ENCODE data around the gene IFNA10.
"Not testable (repeated sequence)": the region's sequence is repeated elsewhere in the genome, so short reads cannot be mapped to it uniquely, and the experiment has no call there.

IFNA10 gene

GRCh38 chr9:21235468-21236359 is 28.8 kb upstream of the IFNA10 start:
- DNase-seq (ENCODE audit: extremely low read depth, low read depth), result not testable (repeated sequence)

GRCh38 chr9:21234153-21234687 is 27.3 kb upstream of the IFNA10 start:
- no peak for TF ChIP-seq CTCF (IDR thresholded peaks at IDR 0.05; ENCODE audit: low read depth, low read length)
- DNase-seq (ENCODE audit: extremely low read depth, low read depth), result no peak

More at GRCh38 chr9:21235468-21236359, 28.8 kb upstream of the IFNA10 start:
- TF ChIP-seq CTCF (IDR thresholded peaks at IDR 0.05; ENCODE audit: low read depth, low read length), result peak; percentile 53

- TF ChIP-seq CTCF (IDR thresholded peaks at IDR 0.05; ENCODE audit: low read depth, low read length), result no peak
- DNase-seq (ENCODE audit: extremely low read depth, low read depth), result no peak
These were observed 26.3 kb upstream of the IFNA10 start for GRCh38 chr9:21233258-21233657.

- no peak for DNase-seq (ENCODE audit: extremely low read depth, low read depth)
- TF ChIP-seq CTCF (IDR thresholded peaks at IDR 0.05; ENCODE audit: low read depth, low read length), result no peak
These were observed 21.2 kb upstream of the IFNA10 start, which contains the start of gene IFNA17 for GRCh38 chr9:21228122-21228521. Gene IFNA17, minus strand, starts transcription at chr9:21228222. Its CDS starts 49 bp downstream, at chr9:21228173.

- DNase-seq (ENCODE audit: extremely low read depth, low read depth), result not testable (repeated sequence)
These were observed 10.3 kb upstream of the IFNA10 start, which contains the start of gene IFNA16 for GRCh38 chr9:21217211-21217610. Gene IFNA16, minus strand, starts transcription at chr9:21217311. Its CDS starts 6 bp downstream, at chr9:21217305.

GRCh38 chr9:21213411-21214326 is 6.7 kb upstream of the IFNA10 start:
- peak; percentile 37 for TF ChIP-seq CTCF (IDR thresholded peaks at IDR 0.05; ENCODE audit: low read depth, low read length)
- not testable (repeated sequence) for DNase-seq (ENCODE audit: extremely low read depth, low read depth)

- not testable (repeated sequence) for DNase-seq (ENCODE audit: extremely low read depth, low read depth)
These were observed 5.2 kb upstream of the IFNA10 start for GRCh38 chr9:21212160-21212559.

- DNase-seq (ENCODE audit: extremely low read depth, low read depth), result not testable (repeated sequence)
These were observed 3.8 kb upstream of the IFNA10 start for GRCh38 chr9:21210782-21211181.

Measured in AG09319 (cell line).